Measurements from ENCODE around the gene LHX8.

LHX8 gene

DNA sequence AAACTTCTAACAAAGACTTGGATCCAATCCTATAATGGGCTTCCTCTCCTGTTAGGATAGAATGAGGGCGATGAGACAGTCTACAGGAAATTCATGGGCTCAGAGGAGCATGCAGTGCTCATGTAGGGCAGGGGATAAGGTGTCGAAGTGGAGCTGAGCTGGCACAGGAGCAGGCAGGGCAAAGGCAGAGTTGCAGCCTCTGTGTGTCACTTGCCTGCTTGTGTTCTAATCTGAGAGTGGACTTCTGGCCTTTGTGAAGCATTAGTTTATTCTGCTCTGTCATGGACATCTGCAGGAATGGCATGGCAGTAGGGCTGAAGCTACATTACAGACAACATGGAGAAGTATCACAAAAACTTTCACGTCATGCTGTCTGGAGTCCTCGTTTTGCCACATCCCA is 32.6 kb downstream of the LHX8 start:
- no peaks in the 10 kb centered on the region for H3K36me3 ChIP-seq (replicated peaks; ENCODE audit: low read depth, low read length)
- TF ChIP-seq, protein P1, sequence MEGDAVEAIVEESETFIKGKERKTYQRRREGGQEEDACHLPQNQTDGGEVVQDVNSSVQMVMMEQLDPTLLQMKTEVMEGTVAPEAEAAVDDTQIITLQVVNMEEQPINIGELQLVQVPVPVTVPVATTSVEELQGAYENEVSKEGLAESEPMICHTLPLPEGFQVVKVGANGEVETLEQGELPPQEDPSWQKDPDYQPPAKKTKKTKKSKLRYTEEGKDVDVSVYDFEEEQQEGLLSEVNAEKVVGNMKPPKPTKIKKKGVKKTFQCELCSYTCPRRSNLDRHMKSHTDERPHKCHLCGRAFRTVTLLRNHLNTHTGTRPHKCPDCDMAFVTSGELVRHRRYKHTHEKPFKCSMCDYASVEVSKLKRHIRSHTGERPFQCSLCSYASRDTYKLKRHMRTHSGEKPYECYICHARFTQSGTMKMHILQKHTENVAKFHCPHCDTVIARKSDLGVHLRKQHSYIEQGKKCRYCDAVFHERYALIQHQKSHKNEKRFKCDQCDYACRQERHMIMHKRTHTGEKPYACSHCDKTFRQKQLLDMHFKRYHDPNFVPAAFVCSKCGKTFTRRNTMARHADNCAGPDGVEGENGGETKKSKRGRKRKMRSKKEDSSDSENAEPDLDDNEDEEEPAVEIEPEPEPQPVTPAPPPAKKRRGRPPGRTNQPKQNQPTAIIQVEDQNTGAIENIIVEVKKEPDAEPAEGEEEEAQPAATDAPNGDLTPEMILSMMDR (IDR thresholded peaks at IDR 0.05; ENCODE audit: low read depth, low read length): no peak
- no peak for TF ChIP-seq EZH2phosphoT487 (IDR thresholded peaks at IDR 0.05; ENCODE audit: low read depth)
- no peaks in the 10 kb centered on the region for H3K79me2 ChIP-seq (ENCODE audit: low read length)
- H3K9me3 ChIP-seq (ENCODE audit: insufficient read depth, low read length): no peaks in the 10 kb centered on the region
- no peak overlapping the region for H3K4me3 ChIP-seq (ENCODE audit: low read length)
- no peaks in the 10 kb centered on the region for H4K20me1 ChIP-seq (ENCODE audit: insufficient read depth, low read length)
- peaks cover 44% of the 10 kb centered on the region for H3K27me3 ChIP-seq (ENCODE audit: low read depth, low read length)
- no peak overlapping the region for H3K4me2 ChIP-seq (ENCODE audit: low read length)
- peaks cover 23% of the 10 kb centered on the region for H3K4me1 ChIP-seq (ENCODE audit: low read length)
- H2AFZ ChIP-seq (ENCODE audit: low read depth, low read length): no peak overlapping the region
- H3K27ac ChIP-seq (ENCODE audit: low read length): no peak overlapping the region
- H3K9ac ChIP-seq (ENCODE audit: low read length): no peak overlapping the region

DNA sequence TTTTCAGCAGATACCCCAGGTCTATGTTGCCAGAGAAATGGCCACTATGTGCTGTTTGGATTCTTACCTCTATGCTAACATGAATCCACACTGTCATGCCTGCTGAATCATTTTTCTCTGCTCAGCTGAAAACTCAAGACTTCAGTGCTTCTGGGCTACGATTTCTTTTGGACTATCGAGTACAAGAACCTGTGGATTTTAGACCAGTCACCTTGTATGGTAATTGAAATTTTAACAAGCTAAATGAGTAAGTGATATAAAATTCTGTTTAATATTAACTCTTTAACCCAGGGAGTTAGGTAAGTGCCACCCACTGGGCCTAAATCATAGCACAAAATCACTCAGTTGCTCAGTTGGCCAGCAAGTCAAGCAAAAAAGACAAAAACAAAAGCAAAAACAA is 35.8 kb downstream of the LHX8 start:
- TF ChIP-seq EZH2phosphoT487 (IDR thresholded peaks at IDR 0.05; ENCODE audit: low read depth): no peak
- TF ChIP-seq, protein P1 (IDR thresholded peaks at IDR 0.05; ENCODE audit: low read depth, low read length): no peak
- H3K27me3 ChIP-seq (ENCODE audit: low read depth, low read length): peaks cover 25% of the 10 kb centered on the region
- H3K36me3 ChIP-seq (replicated peaks; ENCODE audit: low read depth, low read length): no peaks in the 10 kb centered on the region

DNA sequence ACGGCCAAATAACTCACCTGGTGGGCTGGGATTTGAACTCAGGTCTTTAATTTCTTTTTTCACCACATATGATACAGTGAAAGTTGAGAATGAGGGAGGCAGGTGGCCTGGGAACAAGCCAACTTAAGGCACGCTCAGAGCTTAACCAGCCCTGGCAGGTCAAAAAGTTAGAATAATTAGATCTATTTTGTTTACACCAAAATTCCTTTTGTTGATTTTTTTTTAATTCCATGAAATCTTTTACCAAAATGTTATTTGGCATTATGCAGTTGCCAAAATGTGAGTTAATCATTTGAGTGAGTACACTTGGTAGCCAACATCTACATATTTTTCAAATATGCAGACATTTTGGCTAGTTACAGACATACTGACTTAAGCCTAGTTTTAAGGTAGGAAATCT is 36.8 kb downstream of the LHX8 start:
- Histone ChIP-seq H3K9me3 (ENCODE audit: insufficient read depth, low read length) (no peaks in the 10 kb centered on the region), H2AFZ (ENCODE audit: low read depth, low read length) (no peak overlapping the region), H3K4me3 (ENCODE audit: low read length) (no peak overlapping the region), H3K27ac (ENCODE audit: low read length) (no peak overlapping the region), H3K4me1 (ENCODE audit: low read length) (peaks cover 6% of the 10 kb centered on the region), H3K4me2 (ENCODE audit: low read length) (no peak overlapping the region), H3K36me3 (replicated peaks; ENCODE audit: low read depth, low read length) (no peaks in the 10 kb centered on the region), H4K20me1 (ENCODE audit: insufficient read depth, low read length) (no peaks in the 10 kb centered on the region), H3K79me2 (ENCODE audit: low read length) (no peaks in the 10 kb centered on the region), H3K9ac (ENCODE audit: low read length) (no peak overlapping the region), H3K27me3 (ENCODE audit: low read depth, low read length) (peaks cover 21% of the 10 kb centered on the region)
- TF ChIP-seq, protein P1 (IDR thresholded peaks at IDR 0.05; ENCODE audit: low read depth, low read length): no peak
- no peak for TF ChIP-seq EZH2phosphoT487 (IDR thresholded peaks at IDR 0.05; ENCODE audit: low read depth)

More for the DNA sequence above, 35.8 kb downstream of the LHX8 start:
- H3K4me2 ChIP-seq (ENCODE audit: low read length): no peak overlapping the region
- no peak overlapping the region for H2AFZ ChIP-seq (ENCODE audit: low read depth, low read length)
- no peak overlapping the region for H3K27ac ChIP-seq (ENCODE audit: low read length)
- no peak overlapping the region for H3K9ac ChIP-seq (ENCODE audit: low read length)
- peaks cover 15% of the 10 kb centered on the region for H3K4me1 ChIP-seq (ENCODE audit: low read length)
- H4K20me1 ChIP-seq (ENCODE audit: insufficient read depth, low read length): no peaks in the 10 kb centered on the region
- no peaks in the 10 kb centered on the region for H3K9me3 ChIP-seq (ENCODE audit: insufficient read depth, low read length)
- no peaks in the 10 kb centered on the region for H3K79me2 ChIP-seq (ENCODE audit: low read length)
- H3K4me3 ChIP-seq (ENCODE audit: low read length): no peak overlapping the region

DNA sequence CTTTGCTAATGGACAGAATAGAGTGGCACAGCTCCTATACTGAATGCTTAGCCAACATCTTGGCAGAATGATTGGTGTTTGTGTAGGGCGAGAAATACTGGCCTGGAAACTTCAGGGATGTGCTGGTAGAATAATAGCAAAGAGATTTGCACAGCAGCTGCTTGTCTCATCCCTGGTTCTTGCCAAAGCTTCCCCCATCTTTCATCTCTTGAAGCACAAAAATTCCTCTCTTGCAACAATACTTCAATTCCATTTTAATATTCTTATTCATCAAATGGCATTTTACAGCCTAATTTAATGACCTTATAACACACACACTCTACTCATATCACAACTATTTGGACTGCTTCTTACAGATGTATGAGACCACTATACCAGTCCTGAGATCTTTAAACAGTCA is 37.7 kb downstream of the LHX8 start:
- Histone ChIP-seq H3K27ac (ENCODE audit: low read length) (no peak overlapping the region), H3K27me3 (ENCODE audit: low read depth, low read length) (peaks cover 12% of the 10 kb centered on the region), H3K4me1 (ENCODE audit: low read length) (no peaks in the 10 kb centered on the region), H2AFZ (ENCODE audit: low read depth, low read length) (no peak overlapping the region), H4K20me1 (ENCODE audit: insufficient read depth, low read length) (no peaks in the 10 kb centered on the region), H3K9ac (ENCODE audit: low read length) (no peak overlapping the region), H3K4me3 (ENCODE audit: low read length) (no peak overlapping the region), H3K79me2 (ENCODE audit: low read length) (no peaks in the 10 kb centered on the region), H3K36me3 (replicated peaks; ENCODE audit: low read depth, low read length) (no peaks in the 10 kb centered on the region), H3K9me3 (ENCODE audit: insufficient read depth, low read length) (no peaks in the 10 kb centered on the region), H3K4me2 (ENCODE audit: low read length) (no peak overlapping the region)
- no peak for TF ChIP-seq EZH2phosphoT487 (IDR thresholded peaks at IDR 0.05; ENCODE audit: low read depth)
- TF ChIP-seq, protein P1 (IDR thresholded peaks at IDR 0.05; ENCODE audit: low read depth, low read length): no peak
